Measurements from ENCODE around the gene LRRC56.

LRRC56 gene

GRCh38 chr11:555780-556661 lies 18.7 kb downstream of the LRRC56 start:
- Mint-ChIP-seq H3K27ac (no peak overlapping the region), H3K9me3 (no peaks in the 10 kb centered on the region), H3K36me3 (no peaks in the 10 kb centered on the region), H3K27me3 (no peaks in the 10 kb centered on the region), H3K4me3 (no peak overlapping the region), H3K4me1 (peaks cover 10% of the 10 kb centered on the region)

- no peaks in the 10 kb centered on the region for H3K9me3 Mint-ChIP-seq
- H3K27ac Mint-ChIP-seq = no peak overlapping the region
- no peak overlapping the region for H3K4me3 Mint-ChIP-seq
- peaks cover 15% of the 10 kb centered on the region for H3K4me1 Mint-ChIP-seq
- H3K27me3 Mint-ChIP-seq = no peaks in the 10 kb centered on the region
- H3K36me3 Mint-ChIP-seq = no peaks in the 10 kb centered on the region
Measured at GRCh38 chr11:556662-557256, 19.4 kb downstream of the LRRC56 start.

- Mint-ChIP-seq H3K27me3 (no peaks in the 10 kb centered on the region), H3K4me3 (no peak overlapping the region)
Measured at GRCh38 chr11:557328-558132, 20.2 kb downstream of the LRRC56 start.

GRCh38 chr11:558503-558902 lies 21.2 kb downstream of the LRRC56 start:
- peaks cover 17% of the 10 kb centered on the region for H3K4me1 Mint-ChIP-seq
- no peaks in the 10 kb centered on the region for H3K36me3 Mint-ChIP-seq
- no peak overlapping the region for H3K27ac Mint-ChIP-seq
- no peak overlapping the region for H3K4me3 Mint-ChIP-seq
- H3K9me3 Mint-ChIP-seq = no peaks in the 10 kb centered on the region
- H3K27me3 Mint-ChIP-seq = no peaks in the 10 kb centered on the region

More at GRCh38 chr11:557328-558132, 20.2 kb downstream of the LRRC56 start:
- H3K27ac Mint-ChIP-seq = no peak overlapping the region
- no peaks in the 10 kb centered on the region for H3K36me3 Mint-ChIP-seq
- H3K4me1 Mint-ChIP-seq = peaks cover 17% of the 10 kb centered on the region
- no peaks in the 10 kb centered on the region for H3K9me3 Mint-ChIP-seq

GRCh38 chr11:559020-559620 lies 21.8 kb downstream of the LRRC56 start:
- Mint-ChIP-seq H3K4me1 (peaks cover 17% of the 10 kb centered on the region), H3K4me3 (no peak overlapping the region), H3K9me3 (no peaks in the 10 kb centered on the region), H3K36me3 (no peaks in the 10 kb centered on the region), H3K27me3 (no peaks in the 10 kb centered on the region), H3K27ac (no peak overlapping the region)

- Mint-ChIP-seq H3K27me3 (no peaks in the 10 kb centered on the region), H3K9me3 (no peaks in the 10 kb centered on the region), H3K4me3 (peak overlapping the region; percentile 62), H3K4me1 (peaks cover 17% of the 10 kb centered on the region), H3K27ac (peak overlapping the region; percentile 9), H3K36me3 (no peaks in the 10 kb centered on the region)
Measured at GRCh38 chr11:559712-560304, 22.5 kb downstream of the LRRC56 start.

GRCh38 chr11:560305-561147 lies 23.2 kb downstream of the LRRC56 start, which contains the start of the genes LMNTD2 and RASSF7:
Gene LMNTD2 (minus strand): TSS chr11:560738. CDS start chr11:560716, 22 bp downstream.
Gene RASSF7 (plus strand): TSS chr11:560970. CDS start chr11:561769, 799 bp downstream.
- peak within 1 kb of the TSS; percentile 91 for H3K4me3 Mint-ChIP-seq
- H3K4me1 Mint-ChIP-seq = peaks cover 17% of the 10 kb centered on the region
- no peaks in the 10 kb centered on the region for H3K36me3 Mint-ChIP-seq
- H3K27ac Mint-ChIP-seq = peak within 1 kb of the TSS; percentile 59
- no peaks in the 10 kb centered on the region for H3K27me3 Mint-ChIP-seq
- no peaks in the 10 kb centered on the region for H3K9me3 Mint-ChIP-seq

- H3K27ac Mint-ChIP-seq = peak overlapping the region; percentile 59
- no peaks in the 10 kb centered on the region for H3K36me3 Mint-ChIP-seq
- peaks cover 17% of the 10 kb centered on the region for H3K4me1 Mint-ChIP-seq
- H3K27me3 Mint-ChIP-seq = no peaks in the 10 kb centered on the region
- H3K4me3 Mint-ChIP-seq = peak overlapping the region; percentile 91
- H3K9me3 Mint-ChIP-seq = no peaks in the 10 kb centered on the region
Measured at GRCh38 chr11:561148-562003, 24.0 kb downstream of the LRRC56 start.

GRCh38 chr11:562046-562645 lies 24.8 kb downstream of the LRRC56 start:
- H3K36me3 Mint-ChIP-seq = no peaks in the 10 kb centered on the region
- no peaks in the 10 kb centered on the region for H3K9me3 Mint-ChIP-seq
- H3K4me1 Mint-ChIP-seq = peaks cover 17% of the 10 kb centered on the region
- H3K27me3 Mint-ChIP-seq = no peaks in the 10 kb centered on the region
- H3K4me3 Mint-ChIP-seq = peak overlapping the region; percentile 91
- H3K27ac Mint-ChIP-seq = no peak overlapping the region

GRCh38 chr11:563066-563811 lies 25.9 kb downstream of the LRRC56 start:
- Mint-ChIP-seq H3K4me1 (peaks cover 17% of the 10 kb centered on the region), H3K27me3 (no peaks in the 10 kb centered on the region), H3K4me3 (no peak overlapping the region), H3K9me3 (no peaks in the 10 kb centered on the region), H3K36me3 (no peaks in the 10 kb centered on the region), H3K27ac (no peak overlapping the region)

- Mint-ChIP-seq H3K27ac (no peak overlapping the region), H3K36me3 (no peaks in the 10 kb centered on the region), H3K4me3 (no peak overlapping the region), H3K4me1 (peaks cover 15% of the 10 kb centered on the region), H3K9me3 (no peaks in the 10 kb centered on the region), H3K27me3 (no peaks in the 10 kb centered on the region)
Measured at GRCh38 chr11:563812-564578, 26.7 kb downstream of the LRRC56 start.

GRCh38 chr11:565921-566509 lies 28.7 kb downstream of the LRRC56 start:
- peaks cover 6% of the 10 kb centered on the region for H3K4me1 Mint-ChIP-seq
- H3K27ac Mint-ChIP-seq = no peak overlapping the region
- H3K27me3 Mint-ChIP-seq = no peaks in the 10 kb centered on the region
- no peaks in the 10 kb centered on the region for H3K9me3 Mint-ChIP-seq
- H3K36me3 Mint-ChIP-seq = no peaks in the 10 kb centered on the region
- no peak overlapping the region for H3K4me3 Mint-ChIP-seq
